IPS-NIHi7 (cell line): ENCODE measurements around the gene WDR55.
"Not testable (repeated sequence)": the region's sequence is repeated elsewhere in the genome, so short reads cannot be mapped to it uniquely, and the experiment has no call there.

Source experiments
- DNase-seq: peaks from one replicate; pipeline ENCODE4 v3.0.0; 2012; ENCODE audit warnings: mixed read lengths; ENCODE audit errors: extremely low spot score

WDR55 gene

GRCh38 chr5:140664359-140665119 lies at the start of gene WDR55:
TSS of gene WDR55 (plus strand) at chr5:140664904. CDS start at chr5:140664913, 9 bp downstream.
- peak; percentile 97 for DNase-seq

- DNase-seq, result no peak
These were observed 42.4 kb upstream of the WDR55 start for GRCh38 chr5:140622301-140622700.

GRCh38 chr5:140623061-140623460 lies 41.6 kb upstream of the WDR55 start:
- not testable (repeated sequence) for DNase-seq

GRCh38 chr5:140624886-140625285 lies 39.8 kb upstream of the WDR55 start:
- not testable (repeated sequence) for DNase-seq

GRCh38 chr5:140627972-140628371 lies 36.7 kb upstream of the WDR55 start:
- DNase-seq, result no peak

GRCh38 chr5:140628711-140629110 lies 36.0 kb upstream of the WDR55 start:
- no peak for DNase-seq

- no peak for DNase-seq
These were observed 34.2 kb upstream of the WDR55 start for GRCh38 chr5:140630292-140631035.

- no peak for DNase-seq
These were observed 33.7 kb upstream of the WDR55 start for GRCh38 chr5:140631036-140631417.

GRCh38 chr5:140631831-140632365 lies 32.8 kb upstream of the WDR55 start:
- no peak for DNase-seq

GRCh38 chr5:140632366-140633020 lies 32.2 kb upstream of the WDR55 start:
- no peak for DNase-seq

- DNase-seq, result no peak
These were observed 31.7 kb upstream of the WDR55 start, which contains the start of gene CD14 for GRCh38 chr5:140633021-140633471. TSS of gene CD14 (minus strand) at chr5:140633175. CDS start at chr5:140633071, 104 bp downstream.

GRCh38 chr5:140633501-140633900 lies 31.2 kb upstream of the WDR55 start:
- DNase-seq, result no peak

- no peak for DNase-seq
These were observed 30.6 kb upstream of the WDR55 start for GRCh38 chr5:140634103-140634502.

GRCh38 chr5:140635291-140636257 lies 29.1 kb upstream of the WDR55 start:
- DNase-seq, result no peak

GRCh38 chr5:140637371-140638100 lies 27.2 kb upstream of the WDR55 start:
- DNase-seq, result no peak

GRCh38 chr5:140638898-140639147 lies 25.9 kb upstream of the WDR55 start:
- DNase-seq, result not testable (repeated sequence)

GRCh38 chr5:140639148-140639981 lies 25.3 kb upstream of the WDR55 start, which contains the start of gene TMCO6:
TSS of gene TMCO6 (plus strand) at chr5:140639451. CDS start at chr5:140639528, 77 bp downstream.
- peak; percentile 100 for DNase-seq

GRCh38 chr5:140641716-140642115 lies 23.0 kb upstream of the WDR55 start:
- DNase-seq, result no peak

- DNase-seq, result no peak
These were observed 22.0 kb upstream of the WDR55 start for GRCh38 chr5:140642718-140643117.
